ENCODE results near the gene DPP9. TPM values are rescaled to one million over a fixed set of nuclear protein-coding genes. Genes with fewer than 3 reads are reported as not detected.

Gene DPP9
- total and polyA plus RNA-seq, 7 donors = 27.6 to 90.6 (median 36.9) TPM

DNA sequence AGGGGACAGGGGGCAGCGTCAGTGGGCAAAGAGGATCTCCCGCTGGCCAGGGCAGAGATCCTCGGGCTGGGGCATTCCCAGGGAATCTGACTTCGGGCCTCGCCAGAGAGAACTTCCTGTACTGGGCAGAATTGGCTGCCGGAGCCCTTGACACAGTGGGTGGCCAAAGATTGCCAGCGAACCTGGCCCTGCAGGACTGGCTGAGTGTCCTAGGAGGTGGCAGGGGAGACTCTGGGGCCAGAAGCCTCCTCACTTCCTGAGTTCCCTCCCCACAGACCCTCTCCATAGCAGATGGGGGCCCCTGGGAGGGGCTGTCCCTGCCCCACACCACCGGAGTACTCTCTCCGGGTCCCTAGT is 19.3 kb downstream of the DPP9 start:
- DNase-seq = no peak
- no peaks in the 10 kb centered on the region for H3K27me3 ChIP-seq
- intact Hi-C loops (cut with DNase I) = no loop called here
- H3K4me1 ChIP-seq = peaks cover 0 to 37% (median 32%) of the 10 kb centered on the region in 4 donors
- WGBS, 2 donors = 93 to 94% methylated on average over 9 of the region's 9 CpGs
- no peaks in the 10 kb centered on the region for H3K9me3 ChIP-seq
- no peak overlapping the region for H3K27ac ChIP-seq
- TF ChIP-seq POLR2AphosphoS5 (IDR thresholded peaks at IDR 0.05) = no peak
- TF ChIP-seq POLR2A (IDR thresholded peaks at IDR 0.05) = no peak
- no peak for TF ChIP-seq CTCF (IDR thresholded peaks at IDR 0.05)
- no peak for TF ChIP-seq EP300 (IDR thresholded peaks at IDR 0.05)
- no peak overlapping the region for H3K4me3 ChIP-seq
- peaks cover 18 to 69% (median 47%) of the 10 kb centered on the region in 4 donors for H3K36me3 ChIP-seq

DNA sequence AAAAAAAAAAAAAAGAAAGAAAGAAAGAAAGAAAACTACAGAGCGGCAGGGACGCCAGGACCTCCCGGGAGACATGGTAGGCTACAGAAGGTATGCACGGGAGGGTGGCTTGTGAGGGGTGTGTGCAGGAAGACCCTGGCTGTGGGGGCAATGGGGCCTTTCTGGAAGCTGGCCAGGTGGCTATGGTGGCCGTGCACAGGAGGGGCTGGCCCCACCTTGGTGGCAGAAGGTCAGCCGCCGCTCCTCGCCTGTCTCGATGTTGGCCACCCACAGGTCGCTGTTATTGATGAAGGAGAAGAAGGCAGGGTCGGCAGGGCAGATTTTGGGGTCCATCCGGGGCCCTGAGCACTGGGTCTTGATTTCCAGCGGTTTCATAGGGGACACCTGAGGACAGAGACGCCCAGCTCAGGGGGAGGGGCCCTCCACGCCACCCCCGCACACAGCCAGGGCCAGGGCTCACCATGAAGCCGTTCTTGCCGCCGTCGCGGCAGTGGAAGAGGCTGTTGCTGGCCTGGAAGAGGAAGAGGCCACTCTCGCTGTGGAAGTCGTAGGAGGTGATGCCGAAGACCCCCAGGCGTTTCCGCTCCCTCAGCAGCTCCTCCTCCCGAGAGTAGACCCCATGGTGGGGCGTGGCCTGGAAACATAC is 19.8 kb downstream of the DPP9 start:
- no peak for DNase-seq
- peaks cover 18 to 71% (median 49%) of the 10 kb centered on the region in 4 donors for H3K36me3 ChIP-seq
- H3K4me3 ChIP-seq = no peak overlapping the region
- intact Hi-C loops (cut with DNase I) = no loop called here
- H3K27ac ChIP-seq = no peak overlapping the region
- WGBS, 2 donors = 95% methylated on average over 28 of the region's 28 CpGs
- H3K27me3 ChIP-seq = no peaks in the 10 kb centered on the region
- H3K9me3 ChIP-seq = no peaks in the 10 kb centered on the region
- TF ChIP-seq POLR2A (IDR thresholded peaks at IDR 0.05) = no peak
- TF ChIP-seq POLR2AphosphoS5 (IDR thresholded peaks at IDR 0.05) = no peak
- no peak for TF ChIP-seq CTCF (IDR thresholded peaks at IDR 0.05)
- TF ChIP-seq EP300 (IDR thresholded peaks at IDR 0.05) = no peak
- peaks cover 0 to 35% (median 32%) of the 10 kb centered on the region in 4 donors for H3K4me1 ChIP-seq

DNA sequence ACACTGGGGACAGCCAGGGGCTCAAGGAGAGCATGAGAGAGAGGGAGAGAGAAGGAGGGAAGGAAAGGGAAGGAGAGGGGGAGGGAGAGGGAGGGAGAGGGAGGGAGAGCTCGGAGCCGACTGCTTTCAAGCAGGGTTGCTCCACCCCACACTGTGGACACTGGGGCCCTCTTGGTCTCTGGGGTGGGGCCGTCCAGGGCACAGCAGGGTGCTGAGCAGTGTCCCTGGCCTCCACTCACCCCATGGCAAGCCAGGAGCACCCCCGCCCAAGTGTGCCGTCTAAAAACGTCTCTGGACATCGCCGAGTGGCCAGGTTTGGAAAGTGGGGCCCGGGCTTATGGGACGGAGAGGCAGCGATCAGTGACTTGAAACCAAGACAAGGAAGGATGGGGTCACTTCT is 20.9 kb downstream of the DPP9 start:
- Histone ChIP-seq H3K36me3 (peaks cover 23 to 81% (median 54%) of the 10 kb centered on the region in 4 donors), H3K4me3 (no peak overlapping the region), H3K9me3 (no peaks in the 10 kb centered on the region), H3K4me1 (peaks cover 0 to 25% (median 21%) of the 10 kb centered on the region in 4 donors), H3K27ac (no peak overlapping the region), H3K27me3 (no peaks in the 10 kb centered on the region)
- no peak for DNase-seq
- TF ChIP-seq POLR2AphosphoS5 (IDR thresholded peaks at IDR 0.05) (no peak), CTCF (IDR thresholded peaks at IDR 0.05) (no peak), EP300 (IDR thresholded peaks at IDR 0.05) (no peak), POLR2A (IDR thresholded peaks at IDR 0.05) (no peak)
- WGBS, 2 donors = 88 to 95% methylated on average over 11 of the region's 11 CpGs
- intact Hi-C loops (cut with DNase I) = no loop called here

DNA sequence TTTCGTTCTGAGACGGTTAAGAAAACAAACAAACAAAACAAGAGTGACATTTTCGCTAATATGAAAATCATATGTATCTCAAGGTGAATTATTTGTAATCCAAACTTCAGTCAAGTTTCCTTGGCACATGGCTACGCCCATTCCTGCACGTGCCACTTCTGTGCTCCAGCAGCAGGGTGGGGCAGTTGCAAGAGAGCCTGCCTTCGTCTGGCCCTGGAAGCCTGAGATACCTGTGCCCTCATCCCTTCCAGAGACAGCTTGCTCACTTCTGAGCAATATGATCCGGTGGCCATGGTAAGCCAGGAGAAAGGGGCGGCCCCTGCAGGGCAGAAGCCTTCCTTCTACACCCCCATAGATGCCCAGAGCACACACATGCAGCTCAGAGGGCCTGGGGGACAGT is 22.1 kb downstream of the DPP9 start:
- H3K4me1 ChIP-seq = peaks cover 0 to 17% (median 10%) of the 10 kb centered on the region in 4 donors
- no peak overlapping the region for H3K4me3 ChIP-seq
- H3K27me3 ChIP-seq = no peaks in the 10 kb centered on the region
- DNase-seq = no peak
- 79 to 91% methylated on average over 8 of the region's 8 CpGs for WGBS, 2 donors
- no peak overlapping the region for H3K27ac ChIP-seq
- intact Hi-C loops (cut with DNase I) = no loop called here
- no peaks in the 10 kb centered on the region for H3K9me3 ChIP-seq
- H3K36me3 ChIP-seq = peaks cover 23 to 93% (median 64%) of the 10 kb centered on the region in 4 donors
- no peak for TF ChIP-seq POLR2A (IDR thresholded peaks at IDR 0.05)
- TF ChIP-seq EP300 (IDR thresholded peaks at IDR 0.05) = no peak
- TF ChIP-seq POLR2AphosphoS5 (IDR thresholded peaks at IDR 0.05) = no peak
- no peak for TF ChIP-seq CTCF (IDR thresholded peaks at IDR 0.05)

- H3K9me3 ChIP-seq = no peaks in the 10 kb centered on the region
- intact Hi-C loops (cut with DNase I) = no loop called here
- no peak overlapping the region for H3K4me3 ChIP-seq
- H3K27ac ChIP-seq = no peak overlapping the region
- H3K36me3 ChIP-seq = peaks cover 27 to 98% (median 70%) of the 10 kb centered on the region in 4 donors
- 92 to 93% methylated on average over 11 of the region's 11 CpGs for WGBS, 2 donors
- no peak for DNase-seq
- no peaks in the 10 kb centered on the region for H3K27me3 ChIP-seq
- peaks cover 0 to 12% (median 2%) of the 10 kb centered on the region in 4 donors for H3K4me1 ChIP-seq
- TF ChIP-seq EP300 (IDR thresholded peaks at IDR 0.05) = no peak
- no peak for TF ChIP-seq POLR2A (IDR thresholded peaks at IDR 0.05)
- TF ChIP-seq POLR2AphosphoS5 (IDR thresholded peaks at IDR 0.05) = no peak
- TF ChIP-seq CTCF (IDR thresholded peaks at IDR 0.05) = no peak
Measured at GRCh38 chr19:4700693-4700970, 23.0 kb downstream of the DPP9 start.
